ENCODE measurements around the gene ZBTB20. TPM values are rescaled to one million over a fixed set of nuclear protein-coding genes. Genes with fewer than 3 reads are reported as not detected.

ZBTB20 gene
- total and polyA plus RNA-seq, 10 of the 15 experiments (the other 5 are each of a cell fraction or from before 2014, with no cell fraction given), result 0.20 to 5.5 (median 2.2) TPM

GRCh38 chr3:114333923-114334240 is 813.2 kb downstream of the ZBTB20 start (continued):
- TF ChIP-seq MYC (IDR thresholded peaks at IDR 0.05; ENCODE audit: insufficient read depth, insufficient read length, insufficient replicate concordance, low read length, severe bottlenecking) (no peak), CEBPZ (IDR thresholded peaks at IDR 0.05; ENCODE audit: low read depth, low read length) (no peak)

GRCh38 chr3:114333180-114333922 is 813.7 kb downstream of the ZBTB20 start:
- Histone ChIP-seq H3K4me1 (ENCODE audit: control insufficient read depth, insufficient read depth, low read length) (peaks cover 14% of the 10 kb centered on the region; the same call in 1 of the 2 replicates), H3K4me3 (no peak overlapping the region), H2AFZ (ENCODE audit: control insufficient read depth, low read depth, low read length) (no peak overlapping the region), H3K9ac (ENCODE audit: control insufficient read depth, insufficient read depth, low read length) (no peak overlapping the region), H3K79me2 (ENCODE audit: control insufficient read depth, insufficient read depth, low read length) (no peaks in the 10 kb centered on the region), H4K20me1 (ENCODE audit: control insufficient read depth, insufficient read depth) (no peaks in the 10 kb centered on the region), H3K27me3 (replicated peaks in 1 of 2; ENCODE audit: control insufficient read depth in 2 of 2, insufficient read depth in 2 of 2, low read length in 1 of 2) (no peaks in the 10 kb centered on the region), H3K36me3 (ENCODE audit: control insufficient read depth in 2 of 2, insufficient read depth in 2 of 2, low read length in 1 of 2) (no peaks in the 10 kb centered on the region), H3K27ac (ENCODE audit: control insufficient read depth, insufficient read depth) (peak overlapping the region; percentile 51), H3K9me3 (replicated peaks; ENCODE audit: control insufficient read depth, insufficient read depth, low read length) (peaks cover 7% of the 10 kb centered on the region; the same call in 2 of the 3 replicates), H3K4me2 (ENCODE audit: control insufficient read depth, insufficient read depth) (no peak overlapping the region)
- POLR2A ChIA-PET, result interaction anchor here (2.0 kb wide), 1 partner anchor 10 kb away, joined by 5 read pairs; no protein-coding TSS in a partner anchor
- no TSS peak for BruUV-seq (replicated peaks)
- ATAC-seq (no peak), FAIRE-seq (no peak), DNase-seq (ENCODE audit: low read depth, low spot score) (no peak)
- intact Hi-C loops (cut with micrococcal nuclease; ENCODE audit: unreplicated experiment), result loop anchor here (2.0 kb wide), 1 partner anchor 43 kb away; no protein-coding TSS in a partner anchor
- CTCF ChIA-PET, result interaction anchor here (1.5 to 4.4 kb wide), 5 partner anchors 9 to 86 kb away, joined by 3 to 32 read pairs (median 7); no protein-coding TSS in a partner anchor
- SMC1A ChIA-PET (ENCODE audit: uncharacterized antibody, unreplicated experiment), result interaction anchor here (0.6 to 5.1 kb wide), 4 partner anchors 10 to 41 kb away, joined by 3 to 54 read pairs (median 6); partner anchors contain the start of gene TIGIT
- 72% methylated on average over 4 of the region's 4 CpGs for WGBS (ENCODE audit: insufficient coverage, insufficient replicate concordance, low lambda C conversion rate, missing lambda C conversion rate)
- in situ Hi-C loops (cut with MboI), result no loop called here
- RAD21 ChIA-PET (ENCODE audit: unreplicated experiment), result interaction anchor here (4.7 kb wide), 1 partner anchor 41 kb away, joined by 38 read pairs; the partner anchor contains the start of gene TIGIT
- TF ChIP-seq PRDM15 (CRISPR knock-in tag; IDR thresholded peaks at IDR 0.05) (no peak), NR2F1 (conservative IDR thresholded peaks at IDR 0.05) (no peak), ZNF592 (IDR thresholded peaks at IDR 0.05) (no peak), SUZ12 (IDR thresholded peaks at IDR 0.05; ENCODE audit: unreplicated experiment) (no peak), HDAC6 (IDR thresholded peaks at IDR 0.05; ENCODE audit: unreplicated experiment) (no peak), SMARCA5 (IDR thresholded peaks at IDR 0.05) (no peak), POU2F2 (IDR thresholded peaks at IDR 0.05; ENCODE audit: borderline replicate concordance, low read depth, low read length) (no peak)
